NCI-H524 treated with DMSO at 0.1 percent for 48 hours (cell line): ENCODE data around the gene GALNT10.

Source experiments
- DNase-seq: peaks from one replicate; lab custom pipeline; 2025; lab: John Stamatoyannopoulos, UW

GALNT10 gene

GRCh38 chr5:154179846-154180710, 10.5 kb upstream of the GALNT10 start:
- no peak for DNase-seq

- DNase-seq, result no peak
Measured at GRCh38 chr5:154181161-154181560, 9.4 kb upstream of the GALNT10 start.

GRCh38 chr5:154189256-154189818, 1.2 kb upstream of the GALNT10 start:
- DNase-seq, result no peak

- no peak for DNase-seq
Measured at GRCh38 chr5:154189819-154190594, 526 bp upstream of the GALNT10 start.

DNA sequence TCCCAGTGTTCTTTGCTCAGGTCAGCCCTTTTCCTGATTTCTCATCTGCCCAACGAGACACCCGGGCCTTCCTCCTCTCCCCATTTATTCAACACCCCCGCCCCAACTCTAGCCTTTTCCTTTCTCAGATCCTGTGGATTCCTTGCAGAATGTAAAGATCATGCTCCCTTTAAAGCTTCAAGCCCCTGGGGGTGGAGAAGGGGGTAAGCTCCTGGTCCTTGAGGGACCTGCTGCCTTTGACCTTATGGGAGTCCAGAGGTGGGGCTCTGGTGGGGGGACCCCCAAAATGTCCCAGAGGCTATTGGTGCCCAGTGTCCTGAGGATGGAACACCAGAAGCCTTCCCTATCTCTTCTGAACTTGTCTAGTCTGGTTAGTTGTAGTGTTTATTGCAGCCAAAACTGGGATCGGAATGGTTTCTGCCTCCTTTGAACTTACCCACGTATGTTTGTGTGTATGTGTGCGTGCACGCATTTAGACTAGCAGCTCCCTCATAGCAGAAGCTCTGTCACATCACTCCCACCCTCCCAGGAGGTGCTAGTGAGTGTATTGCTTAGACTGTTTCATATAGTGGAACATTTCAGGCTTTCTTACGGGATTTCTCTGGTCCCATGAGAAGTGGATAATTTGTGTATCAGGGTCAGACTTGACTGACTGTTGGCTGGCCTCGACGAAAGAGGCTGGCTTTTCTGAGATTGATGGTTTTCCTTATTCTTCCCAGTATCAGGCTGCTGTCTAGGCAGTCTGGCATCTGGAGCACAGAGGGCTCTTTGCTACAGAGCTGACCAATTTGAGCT, 1.1 kb downstream of the GALNT10 start:
- no peak for DNase-seq

GRCh38 chr5:154193283-154193682, 2.8 kb downstream of the GALNT10 start:
- DNase-seq, result no peak

GRCh38 chr5:154193701-154194121, 3.2 kb downstream of the GALNT10 start:
- DNase-seq, result no peak

DNA sequence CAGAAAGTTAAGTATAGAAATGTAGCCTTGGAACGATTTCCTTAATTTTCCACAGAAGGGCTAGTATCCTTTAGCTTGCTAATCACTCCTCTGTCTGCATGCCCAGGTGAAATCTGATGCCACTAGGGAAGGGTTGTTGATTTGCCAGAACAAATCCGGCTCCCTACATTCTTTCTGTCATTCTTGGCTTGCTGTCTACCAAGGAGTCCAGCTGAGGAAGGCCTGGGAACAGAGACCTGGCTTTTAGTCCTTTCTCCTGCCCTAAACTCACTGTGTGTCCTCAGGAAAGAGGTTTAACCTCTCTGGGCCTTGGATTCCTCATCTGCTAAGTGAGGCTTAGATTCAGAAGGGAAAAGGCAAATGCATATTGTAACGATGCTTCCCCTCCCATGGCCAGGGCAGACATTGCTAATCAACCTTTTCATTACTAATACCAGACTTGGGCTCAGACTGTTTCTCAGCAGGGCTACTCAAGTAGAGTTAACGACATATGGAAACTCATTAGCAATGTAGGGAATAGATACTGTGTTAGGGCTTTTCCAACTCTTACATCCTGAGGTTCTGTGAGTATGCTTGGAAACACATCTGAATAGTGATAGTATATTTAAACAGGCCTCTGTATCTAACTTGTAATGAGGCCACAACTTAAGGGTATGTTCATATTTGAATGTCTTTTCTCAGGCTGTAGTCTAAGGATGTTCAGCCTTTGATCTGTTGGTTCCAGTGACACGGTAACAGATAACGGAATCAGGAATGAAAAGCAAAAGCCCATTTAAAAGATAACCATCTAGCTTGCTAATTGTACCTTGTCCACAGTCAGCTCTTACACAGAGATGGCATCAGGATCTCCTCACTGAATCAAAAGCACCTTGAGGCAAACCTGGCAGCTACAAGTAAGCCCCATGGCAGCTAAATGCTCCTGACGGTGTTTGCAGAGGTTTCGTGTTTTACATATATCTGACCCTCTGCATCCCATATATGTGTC, 4.1 kb downstream of the GALNT10 start:
- DNase-seq, result no peak

GRCh38 chr5:154196281-154196680, 5.7 kb downstream of the GALNT10 start:
- DNase-seq, result no peak

DNA sequence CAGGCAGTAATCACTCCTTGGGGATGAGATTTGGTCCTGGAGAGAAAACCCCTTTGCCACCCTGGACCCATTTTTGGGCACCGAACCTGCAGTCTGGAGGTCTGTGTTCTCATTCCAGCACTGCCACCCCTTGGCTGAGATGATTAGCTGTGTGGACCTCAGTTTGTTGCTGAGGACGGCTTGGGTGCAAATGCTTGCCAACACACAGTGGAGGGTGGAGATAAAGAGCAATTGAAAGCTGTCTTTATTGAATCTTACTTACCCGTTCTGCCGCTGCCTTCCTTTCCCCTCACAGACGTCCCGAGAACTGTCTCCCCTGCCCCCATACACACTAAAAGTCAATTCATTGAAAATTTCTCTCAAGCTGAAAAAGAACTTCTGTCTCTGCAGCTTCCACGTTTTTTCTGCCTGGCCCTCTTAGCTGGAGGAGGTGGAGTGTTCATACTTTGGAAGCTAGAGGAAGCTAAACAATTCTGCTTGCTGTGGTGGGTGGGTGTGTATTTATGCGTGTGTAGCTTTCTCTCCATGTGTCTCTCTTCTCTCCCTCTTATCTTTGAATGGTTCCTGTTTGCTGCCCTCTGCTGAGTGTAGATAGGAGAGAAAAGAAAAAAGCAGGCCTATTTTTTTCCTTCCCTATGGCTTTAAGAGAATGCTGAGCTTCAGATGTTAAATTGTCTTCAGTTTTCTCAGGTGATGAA, 6.6 kb downstream of the GALNT10 start:
- DNase-seq, result no peak

DNA sequence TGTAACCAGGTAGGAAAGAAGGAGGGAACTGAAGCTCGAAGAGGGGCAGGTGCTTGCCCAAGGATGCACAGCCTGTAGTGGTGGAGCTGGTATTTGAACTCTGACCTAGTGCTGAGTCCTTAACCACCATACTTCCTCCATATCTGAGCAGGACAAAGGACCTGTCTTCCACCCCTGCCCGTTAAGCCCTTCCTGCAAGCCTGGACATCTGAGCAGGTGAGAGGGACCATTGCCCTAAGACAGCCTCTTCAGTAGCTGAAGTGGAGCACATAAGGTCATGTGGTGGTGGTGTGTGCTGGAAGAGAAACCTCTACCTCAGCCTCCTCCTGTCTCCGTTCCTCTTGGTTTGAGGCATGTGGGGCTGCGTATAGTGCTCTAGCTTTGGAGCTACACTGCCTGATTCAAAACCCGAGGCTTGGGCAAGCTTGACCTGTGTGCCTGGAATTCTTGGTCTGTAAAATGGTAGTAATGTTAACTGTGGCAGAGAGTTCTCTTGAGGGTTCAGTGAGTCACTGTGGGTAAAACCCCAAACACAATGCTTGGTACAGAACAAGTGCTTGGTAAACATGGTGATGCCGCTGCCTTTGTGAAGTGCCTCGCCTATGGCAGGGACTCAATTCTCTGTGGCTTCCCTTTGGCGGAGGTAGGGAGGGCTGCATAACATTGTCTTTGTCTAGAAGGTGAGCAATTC, 7.4 kb downstream of the GALNT10 start:
- no peak for DNase-seq

DNA sequence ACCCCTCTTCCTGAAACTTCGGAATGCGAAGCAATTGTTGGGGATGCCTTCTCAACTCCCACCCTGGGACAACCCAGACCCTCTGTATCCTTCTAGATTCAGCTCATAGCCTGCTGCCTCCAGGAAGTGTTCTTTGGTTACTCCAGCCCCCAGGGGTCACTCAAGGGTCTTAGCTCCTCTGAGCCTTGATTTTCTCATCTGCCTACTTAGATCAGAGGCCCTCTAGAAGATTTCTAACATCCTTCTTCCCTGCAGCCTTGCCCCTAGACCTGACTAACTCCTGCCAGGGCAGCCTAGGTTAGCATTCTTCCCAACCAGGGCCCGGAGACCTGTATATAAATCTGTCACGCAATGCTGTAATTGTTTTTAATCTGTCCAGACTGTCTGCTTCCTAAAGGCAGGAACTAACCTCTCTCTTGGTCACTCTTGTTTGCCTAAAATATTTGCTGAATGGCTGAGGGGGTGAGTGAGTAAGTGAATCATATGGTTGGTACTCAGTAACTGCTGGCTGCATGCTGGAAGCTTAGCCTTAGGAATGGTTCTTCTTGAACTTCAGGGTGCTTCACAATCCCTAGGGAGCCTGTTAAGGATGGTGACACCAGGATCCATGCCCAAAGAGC, 8.2 kb downstream of the GALNT10 start:
- DNase-seq, result no peak

DNA sequence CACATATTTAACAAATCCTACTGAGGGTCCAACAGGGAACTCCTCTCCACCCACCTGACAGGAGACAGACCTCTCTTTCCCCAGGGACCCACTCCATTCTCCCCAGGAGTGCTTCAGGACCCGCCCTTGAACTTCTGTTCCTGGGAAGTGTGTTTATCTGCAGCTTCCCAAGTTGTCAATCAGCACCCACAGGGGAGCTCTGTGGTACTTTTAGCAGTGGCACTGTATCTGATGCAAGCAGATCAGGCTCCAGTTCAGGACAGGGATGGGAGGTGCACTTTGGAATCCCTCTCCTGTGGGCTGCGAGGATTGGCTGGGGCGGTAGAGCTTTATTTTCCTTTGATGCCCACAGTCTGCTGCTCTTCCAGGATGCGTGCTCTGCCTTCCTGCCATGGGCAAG, 8.7 kb downstream of the GALNT10 start:
- DNase-seq, result peak; percentile 43

DNA sequence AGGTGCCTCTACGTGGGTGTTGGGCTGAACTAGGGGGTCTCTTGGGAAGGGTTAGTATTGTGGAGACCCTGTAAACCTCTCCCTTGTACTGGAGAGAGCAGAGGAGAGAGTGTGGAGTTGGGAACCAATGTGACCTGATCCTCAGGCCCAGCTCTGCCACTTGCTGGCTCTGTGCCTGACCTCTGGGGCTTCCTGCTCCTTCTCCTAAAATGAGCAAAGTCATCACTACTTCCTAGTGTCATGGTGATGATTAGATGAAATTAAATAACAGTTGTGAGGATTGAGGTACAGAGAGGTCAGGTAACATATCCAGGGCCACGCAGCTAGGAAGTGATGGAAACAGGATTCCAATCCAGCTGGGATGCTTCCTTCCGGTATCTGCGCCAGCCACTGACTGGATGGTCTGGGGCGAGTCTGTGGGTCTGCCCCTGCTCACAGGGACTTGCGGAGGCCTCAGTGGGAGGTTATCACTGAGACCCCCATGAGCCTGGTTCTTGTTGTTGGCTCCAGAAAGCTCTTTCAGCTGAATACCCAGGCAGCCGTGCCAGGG, 9.2 kb downstream of the GALNT10 start:
- DNase-seq, result no peak

GRCh38 chr5:154200221-154200620, 9.7 kb downstream of the GALNT10 start:
- no peak for DNase-seq

DNA sequence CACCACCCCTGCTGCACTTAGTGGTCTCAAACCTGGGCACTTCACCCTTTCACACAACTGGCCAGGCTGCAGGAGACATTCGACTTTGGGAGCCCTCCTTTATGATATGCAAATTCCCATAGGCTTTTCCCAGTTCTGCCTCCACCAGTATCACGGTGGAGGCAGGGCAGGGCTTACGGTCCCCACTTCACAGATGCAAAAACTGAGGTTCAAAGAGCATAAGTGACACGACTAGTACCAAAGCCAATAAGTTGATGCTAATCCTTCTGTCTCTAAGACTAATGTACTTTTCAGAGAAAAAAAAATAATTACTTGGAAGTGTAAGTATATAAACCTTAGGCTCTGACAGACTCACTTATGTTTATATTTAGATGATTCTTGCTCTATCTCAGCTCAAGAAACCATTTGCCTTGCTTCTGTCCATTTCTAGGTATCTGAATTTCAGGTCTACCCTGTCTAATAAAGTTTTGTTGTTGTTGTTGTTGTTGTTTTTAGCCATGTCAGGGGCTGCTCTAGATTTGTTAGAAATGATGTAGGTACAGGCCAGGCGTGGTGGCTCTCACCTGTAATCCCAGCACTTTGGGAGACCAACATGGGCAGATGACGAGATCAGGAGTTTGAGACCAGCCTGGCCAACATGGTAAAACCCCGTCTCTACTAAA, 10.7 kb downstream of the GALNT10 start:
- DNase-seq, result no peak

DNA sequence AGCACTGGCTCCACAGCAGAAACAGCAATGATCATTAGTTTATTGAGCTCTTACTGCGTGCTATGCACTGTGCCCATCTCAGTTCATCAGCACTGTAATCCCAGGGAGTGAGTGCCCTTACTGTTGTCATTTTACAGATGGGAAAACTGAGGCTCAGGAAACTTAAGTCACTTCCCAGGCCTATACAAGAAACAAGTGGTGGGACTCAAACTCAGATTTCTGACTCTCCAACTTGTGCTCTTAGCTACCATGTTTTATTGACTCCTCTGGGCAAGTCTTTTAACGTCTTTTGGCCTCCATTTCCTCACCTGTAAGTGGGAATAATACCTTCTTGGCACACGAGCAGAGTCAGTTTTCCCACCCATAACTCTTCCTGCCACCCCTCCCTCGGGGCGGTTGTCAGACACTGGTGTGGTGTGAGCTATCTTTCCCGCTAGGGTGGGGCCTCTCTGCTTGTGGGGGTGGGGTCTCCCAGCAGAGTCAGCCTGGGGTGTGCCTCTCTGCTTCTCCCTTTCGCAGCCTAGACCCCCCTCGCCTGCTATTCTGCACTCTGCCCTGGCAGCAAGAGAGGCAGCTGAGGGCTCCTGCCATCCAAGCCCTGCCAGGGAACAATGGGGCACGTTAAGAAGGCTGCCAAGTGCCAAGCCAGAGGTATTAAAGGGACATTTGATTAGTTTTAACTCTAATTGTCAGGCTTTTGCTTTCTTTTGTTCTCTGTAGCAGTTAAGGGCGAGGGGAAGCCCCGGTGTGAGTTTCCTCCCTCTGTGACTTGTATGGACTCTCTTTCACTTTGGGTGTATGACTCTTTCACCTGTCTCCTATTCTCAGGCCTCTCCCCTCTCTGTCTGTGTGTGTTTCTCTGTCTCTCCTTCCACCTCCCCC, 12.1 kb downstream of the GALNT10 start:
- no peak for DNase-seq
